Measurements from ENCODE around the gene PRKCA. TPM values are rescaled to one million over a fixed set of nuclear protein-coding genes. Genes with fewer than 3 reads are reported as not detected.

Gene PRKCA
- total RNA-seq, 3 donors from 2014 or later, result 5.1 to 10.5 (median 6.6) TPM

DNA sequence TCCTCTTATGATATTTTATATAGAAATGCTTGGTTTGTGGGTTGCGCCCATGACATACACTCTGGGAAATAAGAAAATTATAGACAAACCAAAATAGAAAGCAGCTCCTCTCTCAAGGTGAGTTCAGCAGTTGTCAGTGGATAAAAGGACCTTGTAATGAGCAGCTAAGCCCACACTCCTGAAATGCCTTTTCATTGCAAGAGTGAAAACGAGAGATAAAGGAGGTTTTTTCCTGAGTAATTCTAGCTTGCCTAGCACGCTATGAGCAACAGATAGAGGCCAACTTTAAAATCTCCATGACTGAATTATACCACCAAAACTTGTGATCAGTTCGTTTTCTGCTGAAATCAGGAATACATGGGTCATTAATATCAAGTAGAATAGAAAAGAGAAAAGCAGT, 270.7 kb downstream of the PRKCA start:
- Histone ChIP-seq H3K4me3 (no peak overlapping the region), H3K4me1 (no peaks in the 10 kb centered on the region), H3K27me3 (no peaks in the 10 kb centered on the region), H3K9me3 (no peaks in the 10 kb centered on the region), H3K27ac (no peak overlapping the region), H3K36me3 (no peaks in the 10 kb centered on the region)
- DNase-seq (ENCODE audit: low spot score in 2 of 2), result no peak
- TF ChIP-seq POLR2A (IDR thresholded peaks at IDR 0.05) (no peak), POLR2AphosphoS5 (IDR thresholded peaks at IDR 0.05) (no peak)
- TF ChIP-seq, protein P1, sequence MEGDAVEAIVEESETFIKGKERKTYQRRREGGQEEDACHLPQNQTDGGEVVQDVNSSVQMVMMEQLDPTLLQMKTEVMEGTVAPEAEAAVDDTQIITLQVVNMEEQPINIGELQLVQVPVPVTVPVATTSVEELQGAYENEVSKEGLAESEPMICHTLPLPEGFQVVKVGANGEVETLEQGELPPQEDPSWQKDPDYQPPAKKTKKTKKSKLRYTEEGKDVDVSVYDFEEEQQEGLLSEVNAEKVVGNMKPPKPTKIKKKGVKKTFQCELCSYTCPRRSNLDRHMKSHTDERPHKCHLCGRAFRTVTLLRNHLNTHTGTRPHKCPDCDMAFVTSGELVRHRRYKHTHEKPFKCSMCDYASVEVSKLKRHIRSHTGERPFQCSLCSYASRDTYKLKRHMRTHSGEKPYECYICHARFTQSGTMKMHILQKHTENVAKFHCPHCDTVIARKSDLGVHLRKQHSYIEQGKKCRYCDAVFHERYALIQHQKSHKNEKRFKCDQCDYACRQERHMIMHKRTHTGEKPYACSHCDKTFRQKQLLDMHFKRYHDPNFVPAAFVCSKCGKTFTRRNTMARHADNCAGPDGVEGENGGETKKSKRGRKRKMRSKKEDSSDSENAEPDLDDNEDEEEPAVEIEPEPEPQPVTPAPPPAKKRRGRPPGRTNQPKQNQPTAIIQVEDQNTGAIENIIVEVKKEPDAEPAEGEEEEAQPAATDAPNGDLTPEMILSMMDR (IDR thresholded peaks at IDR 0.05), result no peak
- intact Hi-C loops (cut with DNase I; ENCODE audit: low total_unique reads), result no loop called here

DNA sequence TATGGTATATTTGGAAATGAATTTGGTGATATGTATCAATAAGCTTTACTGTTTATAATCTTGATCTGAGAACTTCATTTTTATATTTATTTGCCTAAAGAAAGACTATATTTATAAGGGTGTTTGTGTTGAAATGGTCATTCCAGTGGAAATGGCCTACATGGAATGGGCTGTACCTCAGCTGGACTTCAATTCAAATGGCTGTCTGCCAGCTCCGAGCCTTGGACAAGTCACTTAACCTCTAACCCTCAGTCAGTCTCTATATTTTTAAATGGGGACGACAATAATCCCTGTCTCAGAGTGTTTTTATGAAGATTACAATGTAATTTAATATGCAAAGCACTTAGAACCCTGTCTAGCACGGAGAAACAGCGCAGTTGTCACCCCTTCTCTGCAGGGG, 271.7 kb downstream of the PRKCA start:
- no peak for DNase-seq (ENCODE audit: low spot score in 2 of 2)
- intact Hi-C loops (cut with DNase I; ENCODE audit: low total_unique reads), result no loop called here
- no peak for TF ChIP-seq POLR2AphosphoS5 (IDR thresholded peaks at IDR 0.05)
- TF ChIP-seq POLR2A (IDR thresholded peaks at IDR 0.05), result no peak
- TF ChIP-seq, protein P1 (IDR thresholded peaks at IDR 0.05), result no peak
- Histone ChIP-seq H3K27me3 (no peaks in the 10 kb centered on the region), H3K4me3 (no peak overlapping the region), H3K27ac (no peak overlapping the region), H3K4me1 (no peaks in the 10 kb centered on the region), H3K9me3 (no peaks in the 10 kb centered on the region), H3K36me3 (no peaks in the 10 kb centered on the region)

GRCh38 chr17:66576473-66576872, 274.1 kb downstream of the PRKCA start:
- H3K27ac ChIP-seq, result no peak overlapping the region
- no peak for DNase-seq (ENCODE audit: low spot score in 2 of 2)
- TF ChIP-seq, protein P1 (IDR thresholded peaks at IDR 0.05), result no peak
- TF ChIP-seq POLR2A (IDR thresholded peaks at IDR 0.05) (no peak), POLR2AphosphoS5 (IDR thresholded peaks at IDR 0.05) (no peak)
- intact Hi-C loops (cut with DNase I; ENCODE audit: low total_unique reads), result no loop called here
- no peaks in the 10 kb centered on the region for H3K9me3 ChIP-seq
- no peaks in the 10 kb centered on the region for H3K36me3 ChIP-seq
- no peak overlapping the region for H3K4me3 ChIP-seq
- no peaks in the 10 kb centered on the region for H3K27me3 ChIP-seq
- no peaks in the 10 kb centered on the region for H3K4me1 ChIP-seq

DNA sequence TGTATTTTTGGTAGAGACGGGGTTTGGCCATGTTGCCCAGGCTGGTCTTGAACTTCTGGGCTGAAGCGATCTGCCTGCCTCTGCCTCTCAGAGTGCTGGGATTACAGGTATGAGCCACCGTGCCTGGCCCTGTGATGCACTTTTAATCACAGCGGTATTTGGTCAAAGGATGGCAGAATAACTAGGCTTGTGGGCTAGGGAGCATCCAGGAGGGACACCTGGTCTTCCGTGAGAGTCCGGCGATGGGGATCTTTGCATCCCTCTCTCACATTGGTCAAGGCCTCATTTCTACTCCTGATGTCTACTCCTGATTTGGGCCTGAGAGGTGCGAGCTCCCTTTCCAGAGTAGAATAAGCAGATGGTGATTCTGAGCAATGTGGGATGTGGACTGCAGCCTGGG, 274.6 kb downstream of the PRKCA start:
- H3K27me3 ChIP-seq, result no peaks in the 10 kb centered on the region
- DNase-seq (ENCODE audit: low spot score in 2 of 2), result no peak
- H3K9me3 ChIP-seq, result no peaks in the 10 kb centered on the region
- intact Hi-C loops (cut with DNase I; ENCODE audit: low total_unique reads), result no loop called here
- H3K4me3 ChIP-seq, result no peak overlapping the region
- H3K4me1 ChIP-seq, result no peaks in the 10 kb centered on the region
- H3K36me3 ChIP-seq, result no peaks in the 10 kb centered on the region
- no peak for TF ChIP-seq POLR2AphosphoS5 (IDR thresholded peaks at IDR 0.05)
- TF ChIP-seq, protein P1 (IDR thresholded peaks at IDR 0.05), result no peak
- no peak for TF ChIP-seq POLR2A (IDR thresholded peaks at IDR 0.05)
- H3K27ac ChIP-seq, result no peak overlapping the region

- no peaks in the 10 kb centered on the region for H3K4me1 ChIP-seq
- no peak for DNase-seq (ENCODE audit: low spot score in 2 of 2)
- TF ChIP-seq POLR2A (IDR thresholded peaks at IDR 0.05), result no peak
- TF ChIP-seq, protein P1 (IDR thresholded peaks at IDR 0.05), result no peak
- no peak for TF ChIP-seq POLR2AphosphoS5 (IDR thresholded peaks at IDR 0.05)
- H3K27ac ChIP-seq, result no peak overlapping the region
- intact Hi-C loops (cut with DNase I; ENCODE audit: low total_unique reads), result no loop called here
- no peaks in the 10 kb centered on the region for H3K36me3 ChIP-seq
- H3K27me3 ChIP-seq, result no peaks in the 10 kb centered on the region
- H3K9me3 ChIP-seq, result no peaks in the 10 kb centered on the region
- H3K4me3 ChIP-seq, result no peak overlapping the region
Measured at GRCh38 chr17:66578781-66579489, 276.5 kb downstream of the PRKCA start.
